SK-N-SH treated with all-trans-retinoic acid at 6 μM for 48 hours (cell line): ENCODE measurements around the gene LITAF.

ENCODE experiments used
- SNAI2 ChIP-seq: fragments of 250-450 bp; sonication (Bioruptor Pico); IDR thresholded peaks from 2 replicates; pipeline ENCODE4 v1.5.0; 2020; ENCODE audit warnings: mild to moderate bottlenecking, moderate library complexity
- ZFP3 ChIP-seq: fragments of 250-450 bp; sonication (Bioruptor Pico); IDR thresholded peaks from 2 replicates; pipeline ENCODE4 v1.5.0; 2020; ENCODE audit warnings: mild to moderate bottlenecking, moderate library complexity
- ZNF565 ChIP-seq: fragments of 450-650 bp; formaldehyde crosslinking; conservative IDR thresholded peaks from 2 replicates; pipeline ENCODE4 v1.5.0; 2020; ENCODE audit warnings: low read depth, mild to moderate bottlenecking, moderate library complexity
- TF ChIP-seq, protein P1 (sequence below): fragments of 250-450 bp; sonication (Bioruptor Pico); IDR thresholded peaks from 2 replicates; pipeline ENCODE4 v1.5.1; 2020; ENCODE audit warnings: low read depth, mild to moderate bottlenecking, moderate library complexity

DNA sequence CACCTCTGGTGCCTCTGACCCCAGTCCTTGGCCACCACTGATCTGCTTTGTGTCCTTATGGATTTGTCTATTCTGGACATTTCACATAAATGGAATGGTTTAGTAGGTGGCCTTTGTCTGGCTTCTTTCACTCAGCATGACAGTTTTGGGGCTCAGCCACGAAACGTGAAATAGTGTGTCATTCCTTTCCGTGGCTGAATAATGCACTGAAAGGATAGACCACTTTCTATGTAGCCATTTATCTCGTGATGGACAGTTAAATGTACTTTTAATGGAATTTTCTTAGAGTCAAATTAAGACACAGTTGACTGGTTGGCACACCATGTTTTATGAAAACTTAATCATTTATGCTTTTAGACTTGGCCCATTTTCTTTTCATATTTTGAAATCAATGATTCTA, 57.4 kb downstream of the LITAF start:
- no peak for TF ChIP-seq SNAI2 (CRISPR knock-in tag)
- TF ChIP-seq ZNF565 (CRISPR knock-in tag): no peak
- no peak for TF ChIP-seq ZFP3 (CRISPR knock-in tag)
- TF ChIP-seq, protein P1, sequence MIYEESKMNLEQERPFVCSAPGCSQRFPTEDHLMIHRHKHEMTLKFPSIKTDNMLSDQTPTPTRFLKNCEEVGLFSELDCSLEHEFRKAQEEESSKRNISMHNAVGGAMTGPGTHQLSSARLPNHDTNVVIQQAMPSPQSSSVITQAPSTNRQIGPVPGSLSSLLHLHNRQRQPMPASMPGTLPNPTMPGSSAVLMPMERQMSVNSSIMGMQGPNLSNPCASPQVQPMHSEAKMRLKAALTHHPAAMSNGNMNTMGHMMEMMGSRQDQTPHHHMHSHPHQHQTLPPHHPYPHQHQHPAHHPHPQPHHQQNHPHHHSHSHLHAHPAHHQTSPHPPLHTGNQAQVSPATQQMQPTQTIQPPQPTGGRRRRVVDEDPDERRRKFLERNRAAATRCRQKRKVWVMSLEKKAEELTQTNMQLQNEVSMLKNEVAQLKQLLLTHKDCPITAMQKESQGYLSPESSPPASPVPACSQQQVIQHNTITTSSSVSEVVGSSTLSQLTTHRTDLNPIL (CRISPR knock-in tag): no peak
